GDM1 (cell line): Measurements from ENCODE around the gene C11orf68.

Experiments
- DNase-seq: peaks from one replicate; lab custom pipeline; 2025; lab: John Stamatoyannopoulos, UW

C11orf68 gene

DNA sequence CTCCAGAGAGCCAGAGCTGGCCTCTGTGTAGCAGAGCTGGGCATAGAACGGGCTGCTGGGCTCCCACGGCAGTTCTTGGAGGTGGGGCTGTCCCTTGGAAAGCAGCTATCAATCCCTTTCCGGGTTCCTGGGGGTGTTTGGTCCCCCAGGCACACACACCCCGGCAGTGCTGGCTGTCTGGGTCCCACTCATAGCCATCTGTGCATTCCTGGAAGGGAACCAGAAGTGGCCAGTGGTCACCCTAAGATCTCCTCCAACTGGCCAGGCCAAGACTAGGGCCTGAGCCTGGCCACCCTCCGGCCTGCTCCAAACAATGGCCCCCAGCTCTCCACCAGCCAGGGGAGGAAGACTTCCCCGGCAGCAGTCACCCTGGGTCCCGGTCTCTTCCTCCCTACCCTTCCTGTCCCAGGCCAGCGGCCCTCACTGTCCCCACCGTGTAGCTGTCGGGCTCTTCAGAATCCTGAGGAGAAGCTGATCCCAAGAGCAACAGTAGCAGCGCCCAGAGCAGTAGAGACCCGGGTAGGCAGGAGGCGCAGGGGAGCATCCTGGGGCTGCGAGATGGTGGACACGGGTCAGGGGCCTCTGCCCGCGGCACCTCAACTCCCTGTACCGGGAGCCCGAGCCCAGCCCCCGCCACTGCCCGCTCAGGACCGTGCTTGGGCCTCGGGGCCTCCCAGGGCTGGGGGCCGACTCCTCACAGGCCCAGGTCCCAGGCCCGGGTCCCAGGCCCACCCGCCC is 46.9 kb downstream of the C11orf68 start:
- DNase-seq, result no peak

DNA sequence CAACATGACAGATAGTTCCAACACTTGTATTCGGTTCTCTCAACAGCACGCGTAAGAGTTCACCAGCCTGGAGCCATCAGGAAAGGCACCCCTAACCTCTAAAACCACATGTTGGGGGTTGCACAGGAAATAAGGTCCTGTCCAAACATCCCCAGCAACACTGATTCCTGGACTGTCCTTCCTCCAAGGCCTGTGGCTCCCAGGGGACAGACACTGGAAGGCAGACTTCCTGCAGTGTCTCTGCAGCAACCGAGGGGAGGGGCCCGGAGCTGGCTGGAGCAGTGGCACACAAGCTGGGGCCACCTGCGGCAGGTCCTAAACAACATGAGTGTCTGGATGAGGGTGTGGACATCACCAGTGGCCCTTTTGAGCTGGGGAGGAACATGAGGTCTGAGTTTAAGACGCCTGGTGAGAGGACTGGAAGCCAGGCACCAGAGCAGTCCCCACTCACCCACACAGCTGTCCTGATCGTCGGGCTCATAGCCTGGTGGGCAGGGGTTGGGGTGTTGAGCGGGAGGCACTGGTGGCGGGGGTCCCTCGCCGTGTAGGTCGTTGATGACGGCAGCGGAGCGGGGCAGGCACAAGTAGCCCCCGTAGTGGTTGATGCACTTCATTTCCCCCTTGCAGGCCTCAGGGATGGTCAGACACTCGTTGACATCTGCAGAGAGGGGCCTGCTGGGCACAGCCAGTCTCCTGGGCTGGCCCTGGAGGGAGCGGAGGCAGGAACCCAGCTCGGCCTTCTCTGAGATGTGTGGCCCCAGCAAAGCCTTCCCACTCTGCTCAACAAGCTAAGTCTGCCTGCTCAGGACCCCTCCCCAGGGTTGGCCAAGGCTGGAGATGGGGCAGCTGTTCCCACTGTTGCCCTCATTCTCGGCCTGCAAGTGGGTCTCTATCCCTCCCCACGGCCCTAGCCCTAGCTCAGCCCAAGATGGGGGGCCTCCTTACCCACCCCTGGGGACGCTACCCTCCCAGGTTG is 47.9 kb downstream of the C11orf68 start:
- peak; percentile 57 for DNase-seq

DNA sequence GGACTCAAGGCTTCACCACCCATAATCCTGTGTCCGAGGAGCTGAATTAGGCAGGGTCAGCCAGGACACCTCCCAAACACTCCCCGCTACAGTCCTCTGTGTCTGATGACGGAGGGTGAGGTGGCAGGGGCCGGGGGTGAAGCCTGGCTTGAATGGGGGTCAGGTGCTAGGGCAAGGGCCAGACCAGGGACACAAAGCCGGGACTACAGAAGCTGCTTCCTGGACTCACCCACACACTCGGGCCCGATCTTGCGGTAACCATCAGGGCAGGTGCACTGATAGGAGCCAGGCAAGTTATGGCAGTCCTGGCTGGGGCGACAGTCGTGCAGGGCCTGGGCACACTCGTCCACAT is 48.6 kb downstream of the C11orf68 start:
- DNase-seq, result no peak

DNA sequence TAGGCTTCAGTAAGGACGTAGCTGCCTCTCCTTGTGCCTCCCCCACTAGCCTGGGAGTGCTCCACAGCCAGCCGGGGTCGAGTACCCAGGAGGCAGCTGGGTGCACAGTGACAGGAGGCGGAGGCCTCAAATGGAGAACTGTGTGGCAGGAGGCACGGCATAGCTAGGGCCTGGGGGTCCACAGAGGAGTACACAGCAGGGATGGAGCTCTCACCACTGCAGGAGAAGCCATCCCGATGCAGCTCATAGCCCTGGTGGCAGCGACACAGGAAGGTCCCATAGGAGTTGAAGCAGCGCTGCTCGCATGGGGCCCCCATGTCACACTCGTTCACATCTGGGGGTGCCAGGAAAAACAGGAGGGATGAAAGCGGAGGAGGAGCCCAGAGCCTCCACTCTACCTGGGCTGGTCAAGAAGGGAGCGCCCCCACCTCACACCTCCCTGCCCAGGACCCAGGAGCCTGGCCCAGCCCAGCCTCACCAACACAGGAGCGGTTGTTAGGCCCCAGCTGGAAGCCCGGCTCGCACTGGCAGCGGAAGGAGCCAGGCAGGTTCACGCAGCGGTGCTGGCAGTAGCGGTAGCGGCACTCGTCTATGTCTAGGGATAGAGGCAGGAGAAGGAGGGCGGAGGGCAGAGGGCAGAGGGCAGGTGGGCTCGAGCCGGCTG is 49.1 kb downstream of the C11orf68 start:
- DNase-seq, result no peak

DNA sequence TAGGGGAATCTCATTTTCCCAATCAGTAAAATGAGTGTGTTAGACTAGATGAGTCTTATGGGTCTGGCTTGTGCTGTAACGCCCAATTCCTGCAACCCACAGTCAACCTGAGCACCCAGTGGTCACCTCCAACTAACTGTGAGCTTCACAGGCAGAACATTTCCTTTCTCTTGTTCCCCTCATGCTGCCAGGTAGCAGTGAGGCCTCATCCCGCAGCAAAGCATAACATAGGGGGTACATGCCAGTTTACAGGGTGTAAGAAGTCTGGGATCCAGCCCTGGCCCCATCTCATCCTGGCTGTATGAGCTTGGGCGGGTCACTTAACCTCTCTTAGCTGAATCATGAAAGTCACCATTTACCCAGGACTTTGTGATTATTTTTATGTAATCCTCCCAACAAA is 50.0 kb downstream of the C11orf68 start:
- DNase-seq, result no peak

DNA sequence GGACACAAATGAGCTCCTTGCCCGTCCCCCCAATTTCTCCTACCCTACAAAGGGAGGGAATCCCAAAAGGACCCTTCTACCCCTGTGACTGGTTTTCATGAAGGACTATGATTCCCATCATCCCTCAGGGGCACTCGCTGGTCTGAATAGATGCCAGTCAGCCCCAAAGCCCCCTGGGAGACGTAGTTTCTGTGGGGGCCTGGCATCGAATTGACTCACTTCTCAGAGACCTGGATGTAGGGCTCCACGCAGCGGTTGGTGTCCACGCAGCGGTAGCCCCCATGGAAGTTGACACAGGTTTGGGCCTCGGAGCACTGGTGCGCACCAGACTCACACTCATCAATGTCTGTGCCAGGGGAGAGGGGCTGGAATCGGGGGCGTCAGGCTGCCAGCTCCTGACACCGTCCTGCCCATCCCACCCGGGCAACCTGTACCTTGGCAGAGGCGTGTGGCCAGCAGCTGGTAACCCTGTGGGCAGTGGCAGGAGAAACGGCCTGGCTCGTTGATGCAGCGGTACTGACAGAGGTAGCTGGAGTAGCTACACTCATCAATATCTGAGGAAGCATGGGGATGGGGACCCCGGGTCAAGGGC is 50.7 kb downstream of the C11orf68 start:
- no peak for DNase-seq

DNA sequence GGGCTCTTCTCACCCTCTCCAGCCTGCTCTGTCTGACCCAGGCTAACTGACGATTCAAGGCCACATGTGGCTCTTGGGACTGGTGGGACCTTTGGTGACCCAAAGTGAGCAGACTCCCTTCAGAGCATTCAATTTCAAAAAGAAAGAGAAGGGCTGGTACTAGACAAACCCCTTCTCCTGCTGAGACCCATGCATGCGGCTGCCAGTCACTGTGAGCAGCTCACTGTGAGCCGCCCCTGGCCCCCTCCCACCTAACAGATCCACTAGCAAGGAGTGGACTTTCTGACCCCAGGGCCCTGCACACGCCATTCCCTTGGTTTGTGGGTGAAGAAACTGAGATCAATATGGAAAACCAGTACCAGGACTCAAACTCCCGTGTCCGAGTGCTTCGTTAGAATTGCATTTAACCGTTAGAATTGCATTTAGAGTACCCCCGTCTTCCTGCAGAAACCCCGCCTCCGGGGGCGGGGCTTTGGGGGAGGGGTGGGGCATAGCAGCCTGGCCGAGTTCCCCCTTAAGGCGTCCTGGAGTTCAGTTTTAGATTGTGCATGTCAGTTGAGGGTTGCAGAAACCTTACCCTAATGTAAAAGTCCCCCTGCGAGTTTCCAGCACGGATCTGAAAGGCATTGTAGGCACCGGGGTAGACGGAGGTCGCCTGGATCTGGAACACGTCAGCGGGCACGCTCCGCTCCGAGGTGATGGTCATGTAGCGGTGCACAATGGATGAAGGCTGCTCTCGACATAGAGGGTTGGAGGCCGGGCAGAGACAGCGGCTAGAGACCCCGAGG is 51.4 kb downstream of the C11orf68 start:
- no peak for DNase-seq
